Neutrophil (primary cell): Measurements from ENCODE around the gene CDKL4.
"Not testable (repeated sequence)": the region's sequence is repeated elsewhere in the genome, so short reads cannot be mapped to it uniquely, and the experiment has no call there.

Experiments
- H3K27ac ChIP-seq: fragments of 200-600 bp; sonication (generic); 2 replicates; pipeline ENCODE4 v1.5.1; 2016; ENCODE audit warnings: mild to moderate bottlenecking, moderate library complexity
- H3K27me3 ChIP-seq: fragments of 200-600 bp; sonication (generic); 2 replicates; pipeline ENCODE4 v1.6.0; 2016; ENCODE audit warnings: mild to moderate bottlenecking
- H3K36me3 ChIP-seq: fragments of 200-600 bp; sonication (generic); 2 replicates; pipeline ENCODE4 v1.5.1; 2017
- H3K4me1 ChIP-seq, 2 experiments: fragments of 200-600 bp in 1 of 2; sonication (generic) in 1 of 2; 1 replicate in 1 of 2; 2 replicates in 1 of 2; pipeline versions ENCODE4 v1.5.1 to v1.6.1; 2013 to 2016; ENCODE audit warnings: low read depth in 1 of 2, low read length in 1 of 2, mild to moderate bottlenecking in 1 of 2, moderate library complexity in 1 of 2; ENCODE audit not compliant: control insufficient read depth in 1 of 2, insufficient read depth in 1 of 2
- H3K4me3 ChIP-seq, 2 experiments: fragments of 200-600 bp in 1 of 2; sonication (generic) in 1 of 2; 1 replicate in 1 of 2; 2 replicates in 1 of 2; pipeline ENCODE4 v1.5.1; 2013 to 2016; ENCODE audit warnings: low read depth in 1 of 2, low read length in 1 of 2, mild to moderate bottlenecking in 1 of 2, moderate library complexity in 1 of 2
- H3K9me3 ChIP-seq: fragments of 200-600 bp; sonication (generic); 2 replicates; pipeline ENCODE4 v1.5.1; 2016
- CTCF ChIP-seq: fragments of 200-600 bp; sonication (generic); IDR thresholded peaks from 2 replicates; pipeline ENCODE4 v1.5.1; 2016; ENCODE audit warnings: antibody characterized with exemption

The CDKL4 gene

DNA sequence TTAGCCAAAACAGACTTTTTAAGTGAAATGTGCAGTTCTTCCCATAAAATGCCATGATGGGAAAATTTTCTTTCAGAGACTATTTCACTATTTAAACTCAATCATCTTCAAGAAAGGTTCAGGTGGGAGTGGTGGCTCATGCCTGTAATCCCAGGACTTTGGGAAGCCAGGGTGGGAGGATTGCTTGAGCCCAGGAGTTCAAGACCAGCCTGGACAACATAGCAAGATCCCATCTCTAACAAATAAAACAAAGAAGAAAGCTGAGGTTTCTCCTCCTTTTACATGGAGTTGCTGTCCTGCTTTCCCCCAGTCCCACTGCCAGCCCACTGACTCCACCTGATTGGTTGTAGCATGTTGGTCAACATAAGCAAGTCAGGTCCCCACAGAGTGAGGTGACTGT lies 97.1 kb downstream of the CDKL4 start:
- H3K4me1 ChIP-seq: peaks cover 0 to under 1% of the 10 kb centered on the region in 2 experiments
- H3K9me3 ChIP-seq: no peaks in the 10 kb centered on the region
- no peak overlapping the region for H3K4me3 ChIP-seq
- TF ChIP-seq CTCF: no peak
- no peaks in the 10 kb centered on the region for H3K36me3 ChIP-seq
- H3K27ac ChIP-seq: no peak overlapping the region
- H3K27me3 ChIP-seq: no peaks in the 10 kb centered on the region

DNA sequence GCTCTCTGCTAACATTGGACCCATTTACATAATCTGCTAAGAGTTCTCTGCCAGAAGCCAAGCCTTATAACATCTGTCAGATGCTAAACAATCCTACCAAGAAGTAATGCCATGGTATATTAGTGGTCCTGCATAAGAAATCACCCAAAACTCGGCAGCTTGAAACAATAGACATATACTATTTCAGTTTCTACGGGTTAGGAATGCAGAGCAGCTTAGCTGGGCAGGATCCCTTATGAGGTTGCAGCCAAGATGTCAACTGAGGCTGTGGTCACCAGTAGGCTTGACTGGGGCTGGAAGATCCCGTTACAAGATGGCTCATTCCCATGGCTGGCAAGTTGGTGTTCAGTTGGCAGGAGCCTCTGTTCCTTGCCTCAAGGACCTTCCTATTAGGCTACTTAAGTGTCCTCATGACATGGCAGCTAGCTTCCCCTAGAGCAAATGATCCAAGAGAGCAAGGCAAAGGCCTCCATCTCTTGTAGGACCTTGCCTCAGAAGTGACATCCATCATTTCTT lies 97.8 kb downstream of the CDKL4 start:
- no peaks in the 10 kb centered on the region for H3K27me3 ChIP-seq
- H3K9me3 ChIP-seq: no peaks in the 10 kb centered on the region
- H3K27ac ChIP-seq: no peak overlapping the region
- peaks cover 5 to 7% of the 10 kb centered on the region in 2 experiments for H3K4me1 ChIP-seq
- H3K36me3 ChIP-seq: no peaks in the 10 kb centered on the region
- no peak overlapping the region for H3K4me3 ChIP-seq
- TF ChIP-seq CTCF: no peak

DNA sequence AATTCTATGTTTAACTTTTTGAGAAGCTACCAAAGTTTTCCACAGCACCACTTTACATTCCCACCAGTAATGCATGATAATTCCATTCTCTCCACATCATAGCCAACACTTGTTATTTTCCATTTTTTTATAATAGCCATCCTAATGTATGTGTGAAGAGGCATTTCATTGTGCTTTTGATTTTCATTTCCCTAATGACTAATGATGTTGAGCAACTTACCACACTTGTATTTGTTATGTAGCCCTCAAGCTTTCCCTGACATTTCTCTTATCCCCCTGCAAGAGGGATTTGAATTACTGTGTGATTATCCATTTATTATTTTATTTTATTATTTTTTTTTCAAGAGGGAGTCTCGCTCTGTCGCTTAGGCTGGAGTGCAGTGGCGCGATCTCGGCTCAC lies 99.4 kb downstream of the CDKL4 start:
- Histone ChIP-seq H3K27ac (no peak overlapping the region), H3K9me3 (no peaks in the 10 kb centered on the region), H3K36me3 (no peaks in the 10 kb centered on the region), H3K4me1 (peaks cover 14 to 20% of the 10 kb centered on the region in 2 experiments), H3K27me3 (no peaks in the 10 kb centered on the region), H3K4me3 (no peak overlapping the region)
- TF ChIP-seq CTCF: no peak

- Histone ChIP-seq H3K9me3 (no peaks in the 10 kb centered on the region), H3K4me1 (peaks cover 14 to 20% of the 10 kb centered on the region in 2 experiments), H3K27ac (no peak overlapping the region), H3K36me3 (no peaks in the 10 kb centered on the region), H3K4me3 (no peak overlapping the region), H3K27me3 (no peaks in the 10 kb centered on the region)
- TF ChIP-seq CTCF: no peak
These were observed 100.7 kb downstream of the CDKL4 start for GRCh38 chr2:39142904-39143605.

DNA sequence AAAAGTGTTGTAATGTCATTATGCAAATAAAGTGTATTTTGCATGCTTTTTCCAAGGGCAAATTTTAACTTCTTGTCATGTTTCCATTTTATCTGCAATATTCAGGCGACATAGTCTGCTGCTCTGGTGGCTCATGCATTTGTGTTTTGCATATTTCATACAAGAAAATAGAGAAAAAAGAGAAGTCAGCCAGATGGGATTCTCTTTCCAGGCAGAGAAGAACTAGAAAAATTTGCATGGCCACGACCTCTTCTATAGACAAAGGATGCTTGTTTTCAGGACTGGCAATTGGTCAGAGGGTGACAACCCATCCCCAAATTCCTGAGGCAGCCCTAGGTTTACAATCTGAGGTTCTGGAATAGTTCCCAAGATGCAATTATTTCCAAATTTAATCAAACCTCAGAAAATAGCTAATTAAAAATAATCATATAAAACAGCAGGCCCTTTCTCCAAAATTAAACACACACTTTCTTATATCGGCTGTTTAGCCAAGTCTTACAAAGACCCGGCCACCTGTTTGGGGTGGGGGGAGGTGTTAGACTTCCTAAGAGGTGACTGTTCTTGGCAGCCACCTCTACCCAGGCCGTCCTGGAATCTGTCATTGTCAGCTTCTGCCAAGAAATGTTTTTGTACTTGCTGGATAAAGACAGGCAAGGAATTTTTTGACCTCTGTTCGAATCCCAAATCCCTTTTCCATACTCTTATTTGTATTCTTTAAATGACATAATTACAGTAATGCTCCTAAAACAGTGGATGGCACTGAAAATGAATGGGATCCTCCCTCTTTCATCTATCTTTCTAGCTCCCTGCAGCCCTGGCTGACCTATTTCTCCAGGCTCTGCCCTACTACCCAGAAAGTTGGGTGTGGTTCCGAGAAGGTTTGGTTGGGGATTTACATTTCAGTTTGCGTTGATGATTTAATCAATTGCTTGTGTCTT lies 102.2 kb downstream of the CDKL4 start:
- H3K36me3 ChIP-seq: no peaks in the 10 kb centered on the region
- TF ChIP-seq CTCF: no peak
- no peak overlapping the region for H3K4me3 ChIP-seq
- peaks cover 14 to 20% of the 10 kb centered on the region in 2 experiments for H3K4me1 ChIP-seq
- H3K27ac ChIP-seq: no peak overlapping the region
- no peaks in the 10 kb centered on the region for H3K9me3 ChIP-seq
- H3K27me3 ChIP-seq: no peaks in the 10 kb centered on the region

DNA sequence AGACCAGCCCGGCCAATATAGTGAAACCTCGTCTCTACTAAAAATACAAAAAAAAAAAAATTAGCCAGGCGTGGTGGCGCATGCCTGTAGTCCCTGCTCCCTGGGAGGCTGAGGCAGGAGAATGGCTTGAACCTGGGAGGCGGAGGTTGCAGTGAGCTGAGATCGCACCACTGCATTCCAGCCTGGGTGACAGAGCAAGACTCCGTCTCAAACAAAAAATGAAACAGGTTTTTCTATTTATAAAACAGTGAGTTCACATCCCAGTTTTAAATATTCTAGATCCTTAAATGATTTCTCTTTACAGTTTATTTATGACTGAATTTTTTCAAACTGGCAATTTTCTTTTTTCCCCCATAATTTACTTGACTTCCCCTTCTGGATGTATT lies 102.8 kb downstream of the CDKL4 start:
- H3K27me3 ChIP-seq, H3K9me3 ChIP-seq, H3K4me3 ChIP-seq, H3K27ac ChIP-seq, H3K36me3 ChIP-seq: not testable (repeated sequence)
- peaks cover 14 to 20% of the 10 kb centered on the region in 2 experiments for H3K4me1 ChIP-seq
